Measurements from ENCODE around the gene ZSCAN32. TPM values are rescaled to one million over a fixed set of nuclear protein-coding genes. Genes with fewer than 3 reads are reported as not detected.

The ZSCAN32 gene
- total and polyA plus RNA-seq, 2 of the 8 experiments (the other 6 are each of a cell fraction or from before 2014, with no cell fraction given) = 13.4 to 22.0 TPM

DNA sequence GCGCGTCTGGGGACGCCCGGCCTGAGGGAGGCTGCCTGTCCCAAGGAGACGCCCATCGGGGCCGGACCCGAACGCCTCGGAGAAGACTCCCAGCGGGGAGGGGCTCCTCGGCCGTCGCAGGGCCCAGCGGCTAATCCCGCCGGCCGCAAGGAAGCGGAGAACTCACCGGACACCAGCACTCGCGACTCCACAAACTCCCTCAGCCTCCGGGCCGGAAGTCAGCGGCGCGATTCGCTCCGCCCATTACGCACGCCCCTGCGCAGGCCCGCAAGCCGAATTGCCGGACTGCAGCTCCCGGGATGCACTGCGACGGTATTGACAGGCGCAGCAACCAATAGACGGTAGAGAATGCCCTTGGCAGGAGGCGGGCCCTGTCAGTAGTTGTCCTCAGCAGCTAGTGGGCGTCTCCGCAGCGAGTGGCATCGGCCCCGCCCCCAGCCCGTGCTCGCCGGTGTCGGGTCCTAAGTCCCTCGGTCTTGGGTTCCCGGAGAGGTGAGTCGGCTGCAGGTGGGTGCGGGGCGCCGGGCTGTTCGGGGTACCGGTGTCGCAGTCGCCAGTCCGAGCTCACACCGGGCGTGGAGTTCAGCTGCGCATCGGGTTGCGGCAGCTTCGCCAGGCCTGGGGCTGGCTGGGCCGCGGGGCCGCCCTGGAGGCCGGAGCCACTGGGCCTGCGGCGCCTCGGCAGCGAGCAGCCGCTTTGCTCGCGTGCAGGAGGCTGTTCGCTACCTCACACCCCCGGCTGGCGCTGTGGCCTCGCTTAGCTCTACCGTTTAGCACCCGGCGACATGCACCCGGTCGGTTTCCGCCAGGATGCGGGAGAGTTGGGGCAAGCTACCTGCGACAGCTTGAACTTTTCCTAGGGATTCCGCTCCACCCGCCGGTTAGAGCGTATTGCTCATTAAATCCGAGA, at the start of gene ZSCAN32, which contains the start of gene ZNF174 (continued):
- TF ChIP-seq HDAC2 (IDR thresholded peaks at IDR 0.05; ENCODE audit: borderline replicate concordance in 1 of 2, low read depth in 2 of 2, low read length in 2 of 2) (no peak), PHF8 (conservative IDR thresholded peaks at IDR 0.05; ENCODE audit: low read depth, low read length) (peak; percentile 63; the same call in 1 of the 2 replicates), SP4 (IDR thresholded peaks at IDR 0.05; ENCODE audit: low read length) (0 out of 2 replicates have a peak, but pooled peaks have one; percentile 56), CREB1 (IDR thresholded peaks at IDR 0.05) (peak; percentile 72), KDM5A (IDR thresholded peaks at IDR 0.05; ENCODE audit: low read length) (no peak), KDM1A (IDR thresholded peaks at IDR 0.05; ENCODE audit: borderline replicate concordance, low read length) (no peak), SIRT6 (IDR thresholded peaks at IDR 0.05; ENCODE audit: low read length) (no peak), BACH1 (IDR thresholded peaks at IDR 0.05; ENCODE audit: low read length) (no peak), JUN (IDR thresholded peaks at IDR 0.05; ENCODE audit: low read depth, low read length) (no peak), TEAD4 (IDR thresholded peaks at IDR 0.05; ENCODE audit: low read depth, low read length) (no peak), TAF7 (optimal IDR thresholded peaks at IDR 0.05; ENCODE audit: borderline replicate concordance, low read depth, low read length) (peak; percentile 59), TAF1 (IDR thresholded peaks at IDR 0.05; ENCODE audit: low read depth, low read length) (peak; percentile 87)
- TF ChIP-seq, protein P1, sequence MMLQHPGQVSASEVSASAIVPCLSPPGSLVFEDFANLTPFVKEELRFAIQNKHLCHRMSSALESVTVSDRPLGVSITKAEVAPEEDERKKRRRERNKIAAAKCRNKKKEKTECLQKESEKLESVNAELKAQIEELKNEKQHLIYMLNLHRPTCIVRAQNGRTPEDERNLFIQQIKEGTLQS (IDR thresholded peaks at IDR 0.05; ENCODE audit: insufficient read depth, low read depth, low read length) = no peak
- TF ChIP-seq, protein P2, sequence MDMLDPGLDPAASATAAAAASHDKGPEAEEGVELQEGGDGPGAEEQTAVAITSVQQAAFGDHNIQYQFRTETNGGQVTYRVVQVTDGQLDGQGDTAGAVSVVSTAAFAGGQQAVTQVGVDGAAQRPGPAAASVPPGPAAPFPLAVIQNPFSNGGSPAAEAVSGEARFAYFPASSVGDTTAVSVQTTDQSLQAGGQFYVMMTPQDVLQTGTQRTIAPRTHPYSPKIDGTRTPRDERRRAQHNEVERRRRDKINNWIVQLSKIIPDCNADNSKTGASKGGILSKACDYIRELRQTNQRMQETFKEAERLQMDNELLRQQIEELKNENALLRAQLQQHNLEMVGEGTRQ (IDR thresholded peaks at IDR 0.05; ENCODE audit: low read length) = no peak
- TF ChIP-seq, protein P3, sequence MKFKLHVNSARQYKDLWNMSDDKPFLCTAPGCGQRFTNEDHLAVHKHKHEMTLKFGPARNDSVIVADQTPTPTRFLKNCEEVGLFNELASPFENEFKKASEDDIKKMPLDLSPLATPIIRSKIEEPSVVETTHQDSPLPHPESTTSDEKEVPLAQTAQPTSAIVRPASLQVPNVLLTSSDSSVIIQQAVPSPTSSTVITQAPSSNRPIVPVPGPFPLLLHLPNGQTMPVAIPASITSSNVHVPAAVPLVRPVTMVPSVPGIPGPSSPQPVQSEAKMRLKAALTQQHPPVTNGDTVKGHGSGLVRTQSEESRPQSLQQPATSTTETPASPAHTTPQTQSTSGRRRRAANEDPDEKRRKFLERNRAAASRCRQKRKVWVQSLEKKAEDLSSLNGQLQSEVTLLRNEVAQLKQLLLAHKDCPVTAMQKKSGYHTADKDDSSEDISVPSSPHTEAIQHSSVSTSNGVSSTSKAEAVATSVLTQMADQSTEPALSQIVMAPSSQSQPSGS (IDR thresholded peaks at IDR 0.05; ENCODE audit: low read length) = no peak
- TF ChIP-seq, protein P4, sequence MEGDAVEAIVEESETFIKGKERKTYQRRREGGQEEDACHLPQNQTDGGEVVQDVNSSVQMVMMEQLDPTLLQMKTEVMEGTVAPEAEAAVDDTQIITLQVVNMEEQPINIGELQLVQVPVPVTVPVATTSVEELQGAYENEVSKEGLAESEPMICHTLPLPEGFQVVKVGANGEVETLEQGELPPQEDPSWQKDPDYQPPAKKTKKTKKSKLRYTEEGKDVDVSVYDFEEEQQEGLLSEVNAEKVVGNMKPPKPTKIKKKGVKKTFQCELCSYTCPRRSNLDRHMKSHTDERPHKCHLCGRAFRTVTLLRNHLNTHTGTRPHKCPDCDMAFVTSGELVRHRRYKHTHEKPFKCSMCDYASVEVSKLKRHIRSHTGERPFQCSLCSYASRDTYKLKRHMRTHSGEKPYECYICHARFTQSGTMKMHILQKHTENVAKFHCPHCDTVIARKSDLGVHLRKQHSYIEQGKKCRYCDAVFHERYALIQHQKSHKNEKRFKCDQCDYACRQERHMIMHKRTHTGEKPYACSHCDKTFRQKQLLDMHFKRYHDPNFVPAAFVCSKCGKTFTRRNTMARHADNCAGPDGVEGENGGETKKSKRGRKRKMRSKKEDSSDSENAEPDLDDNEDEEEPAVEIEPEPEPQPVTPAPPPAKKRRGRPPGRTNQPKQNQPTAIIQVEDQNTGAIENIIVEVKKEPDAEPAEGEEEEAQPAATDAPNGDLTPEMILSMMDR (IDR thresholded peaks at IDR 0.05; ENCODE audit: control extremely low read depth in 1 of 3, insufficient read depth in 1 of 3, low read depth in 1 of 3, low read length in 3 of 3) = no peak
- TF ChIP-seq, protein P5, sequence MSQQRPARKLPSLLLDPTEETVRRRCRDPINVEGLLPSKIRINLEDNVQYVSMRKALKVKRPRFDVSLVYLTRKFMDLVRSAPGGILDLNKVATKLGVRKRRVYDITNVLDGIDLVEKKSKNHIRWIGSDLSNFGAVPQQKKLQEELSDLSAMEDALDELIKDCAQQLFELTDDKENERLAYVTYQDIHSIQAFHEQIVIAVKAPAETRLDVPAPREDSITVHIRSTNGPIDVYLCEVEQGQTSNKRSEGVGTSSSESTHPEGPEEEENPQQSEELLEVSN (IDR thresholded peaks at IDR 0.05) = peak; percentile 65

Measured in H1 (cell line).